ENCODE measurements around the gene PTPRN2.

PTPRN2 gene

DNA sequence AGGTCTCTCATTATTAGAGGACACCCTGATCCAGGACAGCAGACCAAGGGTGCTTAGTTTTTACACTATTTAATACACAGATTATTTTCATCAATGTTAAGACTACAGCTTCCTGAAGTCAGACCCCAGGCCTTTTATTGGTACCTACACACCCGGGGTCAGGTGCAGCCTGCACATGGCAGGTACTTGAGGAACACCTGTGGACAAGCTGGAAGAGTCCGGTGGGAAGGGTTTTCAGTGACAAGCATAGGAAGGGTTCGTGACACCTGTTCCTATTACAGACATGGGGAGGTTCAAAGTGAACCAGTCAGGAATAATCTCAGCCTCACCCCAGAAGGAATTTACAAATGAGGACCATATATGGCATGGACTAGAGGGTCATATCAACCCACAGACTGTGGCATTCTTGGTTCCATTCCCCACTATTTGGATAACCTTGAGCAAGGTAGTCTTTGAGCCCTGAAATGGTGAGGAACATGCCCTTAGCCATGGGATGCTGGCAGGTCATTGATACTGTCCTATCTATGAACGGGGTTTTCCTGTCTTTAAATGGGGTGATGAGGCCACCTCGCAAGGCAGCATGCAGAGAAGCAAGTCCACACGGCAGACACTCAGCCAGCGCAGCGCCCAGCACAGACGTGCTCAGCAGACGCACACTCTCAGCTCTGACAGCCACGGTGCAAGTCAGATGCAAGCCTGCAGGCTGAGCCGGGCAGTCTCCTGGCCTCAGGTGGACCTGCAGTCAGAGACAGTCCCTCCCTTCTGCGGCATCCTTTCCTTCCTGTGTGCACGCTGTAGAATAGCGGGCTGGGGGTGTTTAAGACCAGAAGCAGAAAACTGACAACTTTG lies 624.9 kb downstream of the PTPRN2 start:
- TF ChIP-seq, protein P1, sequence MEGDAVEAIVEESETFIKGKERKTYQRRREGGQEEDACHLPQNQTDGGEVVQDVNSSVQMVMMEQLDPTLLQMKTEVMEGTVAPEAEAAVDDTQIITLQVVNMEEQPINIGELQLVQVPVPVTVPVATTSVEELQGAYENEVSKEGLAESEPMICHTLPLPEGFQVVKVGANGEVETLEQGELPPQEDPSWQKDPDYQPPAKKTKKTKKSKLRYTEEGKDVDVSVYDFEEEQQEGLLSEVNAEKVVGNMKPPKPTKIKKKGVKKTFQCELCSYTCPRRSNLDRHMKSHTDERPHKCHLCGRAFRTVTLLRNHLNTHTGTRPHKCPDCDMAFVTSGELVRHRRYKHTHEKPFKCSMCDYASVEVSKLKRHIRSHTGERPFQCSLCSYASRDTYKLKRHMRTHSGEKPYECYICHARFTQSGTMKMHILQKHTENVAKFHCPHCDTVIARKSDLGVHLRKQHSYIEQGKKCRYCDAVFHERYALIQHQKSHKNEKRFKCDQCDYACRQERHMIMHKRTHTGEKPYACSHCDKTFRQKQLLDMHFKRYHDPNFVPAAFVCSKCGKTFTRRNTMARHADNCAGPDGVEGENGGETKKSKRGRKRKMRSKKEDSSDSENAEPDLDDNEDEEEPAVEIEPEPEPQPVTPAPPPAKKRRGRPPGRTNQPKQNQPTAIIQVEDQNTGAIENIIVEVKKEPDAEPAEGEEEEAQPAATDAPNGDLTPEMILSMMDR (IDR thresholded peaks at IDR 0.05; ENCODE audit: borderline replicate concordance, insufficient read depth, low read depth, low read length): no peak
- H3K4me3 ChIP-seq (ENCODE audit: low read depth, low read length): no peak overlapping the region

DNA sequence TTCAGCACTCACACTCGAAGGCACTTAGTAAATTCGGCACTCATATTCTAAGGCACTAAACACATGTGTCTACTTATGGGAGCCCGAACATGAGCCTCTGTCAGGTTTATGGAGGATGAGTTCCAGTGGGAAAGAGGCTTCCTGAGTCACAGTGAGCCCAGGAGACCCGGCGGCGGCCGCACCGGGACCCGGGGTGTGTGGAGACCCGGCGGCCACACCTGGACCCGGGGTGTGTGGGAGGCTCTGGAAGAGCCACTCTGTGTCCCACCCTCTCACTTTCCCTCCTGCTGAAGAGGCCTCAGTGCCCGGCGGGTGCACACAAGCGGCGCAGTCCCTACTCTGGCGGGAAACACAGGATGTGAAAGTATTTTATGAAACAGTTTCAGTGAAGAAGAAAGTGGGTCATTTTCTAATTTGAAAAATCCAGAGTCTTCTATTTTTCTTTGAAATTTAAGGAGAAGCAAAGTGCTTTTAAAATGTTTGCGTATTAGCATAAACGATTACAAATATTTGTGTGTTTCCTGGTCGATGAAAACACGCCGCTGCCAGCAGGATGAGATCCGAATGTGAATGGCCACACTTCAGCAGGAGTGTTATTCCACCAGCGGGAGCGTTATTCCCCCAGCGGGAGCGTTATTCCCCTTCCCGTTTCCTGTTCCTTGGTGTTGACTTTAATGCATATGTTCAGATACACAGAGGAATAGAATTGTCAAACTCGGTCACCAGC lies 625.7 kb downstream of the PTPRN2 start:
- TF ChIP-seq, protein P1 (IDR thresholded peaks at IDR 0.05; ENCODE audit: borderline replicate concordance, insufficient read depth, low read depth, low read length): no peak
- H3K4me3 ChIP-seq (ENCODE audit: low read depth, low read length): no peak overlapping the region

DNA sequence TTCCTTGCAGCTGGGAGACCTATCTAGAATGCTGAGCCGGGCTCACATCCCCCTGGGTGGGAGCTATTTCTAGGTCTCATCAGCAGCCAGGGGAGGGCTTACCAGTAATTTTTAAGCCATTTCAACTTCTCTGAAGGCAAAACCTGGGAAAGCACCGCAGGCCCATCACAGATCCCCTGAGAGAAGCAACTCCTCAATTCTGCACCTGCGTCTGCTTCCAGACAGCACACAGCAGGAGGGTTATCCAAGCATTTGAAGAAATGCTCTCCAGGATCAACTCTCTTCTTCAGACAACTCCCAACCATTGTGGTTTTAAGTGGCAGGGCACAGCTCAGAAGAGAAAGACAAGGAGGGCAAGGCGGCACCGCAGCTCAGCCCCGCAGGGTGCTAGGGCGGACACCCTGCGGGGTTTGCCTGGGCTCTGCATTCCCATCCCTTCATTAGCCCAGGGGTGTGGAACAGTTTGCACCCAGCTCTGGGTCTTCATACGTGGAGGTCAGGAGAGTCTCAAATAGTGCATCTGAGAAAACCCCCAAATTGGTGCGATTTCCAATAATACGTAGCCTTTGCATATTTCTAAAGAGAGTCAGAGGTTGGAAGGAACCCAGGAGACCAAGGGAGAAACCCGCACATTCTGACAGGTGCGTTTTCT lies 632.1 kb downstream of the PTPRN2 start:
- no peak overlapping the region for H3K4me3 ChIP-seq (ENCODE audit: low read depth, low read length)
- TF ChIP-seq, protein P1 (IDR thresholded peaks at IDR 0.05; ENCODE audit: borderline replicate concordance, insufficient read depth, low read depth, low read length): no peak

DNA sequence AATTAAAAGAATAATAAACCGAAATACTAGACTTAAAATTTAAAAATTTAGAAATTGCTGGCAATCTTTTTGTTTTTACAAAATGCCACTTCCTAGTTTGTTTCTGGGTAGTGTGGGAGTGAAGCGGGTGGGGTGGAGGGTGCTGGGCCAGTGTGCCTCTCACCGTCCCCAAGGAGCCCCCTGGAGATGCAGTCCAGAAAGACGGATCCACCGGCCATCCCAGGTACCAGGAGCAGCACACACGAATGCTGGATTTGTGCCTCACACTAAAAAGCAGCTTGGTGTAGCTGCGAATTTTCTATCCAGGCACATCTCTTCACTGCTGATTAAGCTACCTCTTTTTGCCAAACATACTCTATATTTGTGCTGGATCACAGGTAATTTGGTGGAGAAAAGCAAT lies 632.7 kb downstream of the PTPRN2 start:
- H3K4me3 ChIP-seq (ENCODE audit: low read depth, low read length): no peak overlapping the region
- TF ChIP-seq, protein P1 (IDR thresholded peaks at IDR 0.05; ENCODE audit: borderline replicate concordance, insufficient read depth, low read depth, low read length): no peak

DNA sequence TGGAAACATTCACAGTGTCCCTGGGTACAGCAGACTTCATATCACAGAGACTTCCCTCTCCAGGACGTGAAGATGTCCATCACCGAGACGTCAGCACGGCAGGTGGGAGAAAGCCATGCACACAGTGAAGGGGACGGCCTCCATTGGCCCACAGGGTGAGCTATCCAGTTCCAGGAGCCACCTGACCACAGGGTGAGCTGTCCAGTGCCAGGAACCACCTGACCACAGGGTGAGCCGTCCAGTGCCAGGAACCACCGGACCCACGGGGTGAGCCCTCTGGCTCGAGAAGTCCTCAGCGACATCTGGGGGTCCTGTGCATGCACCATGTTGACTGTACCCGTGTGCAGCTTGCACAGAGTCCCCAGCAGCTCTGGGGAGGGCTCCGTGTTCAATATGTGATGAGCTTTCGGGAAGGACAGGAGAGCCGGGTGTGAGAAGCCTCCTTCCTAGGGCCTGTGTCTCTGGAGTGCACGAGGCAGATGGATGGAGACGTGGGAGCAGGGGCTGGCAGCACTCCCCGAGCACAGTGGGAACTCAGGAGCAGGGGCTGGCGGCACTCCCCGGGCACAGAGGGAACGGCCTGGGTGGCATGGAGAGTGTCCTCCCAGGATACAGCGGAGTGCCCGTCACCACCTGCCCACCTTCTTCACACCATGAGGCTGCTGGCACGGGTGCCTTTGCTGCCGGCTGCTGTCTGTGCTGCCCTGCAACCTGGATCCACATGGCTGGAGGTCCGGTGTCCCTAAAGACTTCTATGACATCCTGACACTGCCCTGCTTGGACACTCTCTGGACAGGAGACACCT lies 634.6 kb downstream of the PTPRN2 start:
- H3K4me3 ChIP-seq (ENCODE audit: low read depth, low read length): no peak overlapping the region
- TF ChIP-seq, protein P1 (IDR thresholded peaks at IDR 0.05; ENCODE audit: borderline replicate concordance, insufficient read depth, low read depth, low read length): no peak

DNA sequence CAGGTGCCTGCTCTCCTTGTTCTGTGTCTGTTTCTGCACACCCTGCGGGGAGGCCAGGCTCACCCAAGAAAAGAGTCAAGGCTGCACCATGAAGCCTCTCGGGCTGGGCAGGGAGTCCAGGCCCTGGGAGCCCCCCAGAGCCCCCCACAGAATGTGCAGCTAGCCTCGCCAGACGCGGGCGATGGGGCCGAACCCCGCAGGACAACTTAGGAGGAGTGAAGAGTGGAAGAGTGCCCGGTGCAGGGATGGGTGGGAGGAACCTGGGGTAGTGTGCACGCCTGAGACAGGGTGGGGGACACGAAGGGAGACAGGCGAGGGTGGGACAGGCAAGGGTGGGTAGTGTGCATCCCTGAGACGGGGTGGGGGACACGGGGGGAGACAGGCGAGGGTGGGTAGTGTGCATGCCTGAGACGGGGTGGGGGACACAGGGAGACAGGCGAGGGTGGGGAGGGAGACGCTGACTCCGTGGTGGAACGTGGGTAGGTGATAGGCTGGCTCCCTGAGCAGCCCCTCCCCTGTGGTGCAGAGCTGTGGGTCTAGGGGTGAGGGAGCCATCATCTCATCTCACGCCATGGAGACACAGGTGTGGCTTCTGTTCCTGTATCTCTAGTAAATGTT lies 635.5 kb downstream of the PTPRN2 start:
- TF ChIP-seq, protein P1 (IDR thresholded peaks at IDR 0.05; ENCODE audit: borderline replicate concordance, insufficient read depth, low read depth, low read length): no peak

More for the DNA sequence above, 635.5 kb downstream of the PTPRN2 start:
- H3K4me3 ChIP-seq (ENCODE audit: low read depth, low read length): no peak overlapping the region
